8988T (cell line): ENCODE measurements around the gene NDUFAF8.

ENCODE experiments used
- DNase-seq: peaks from one replicate; pipeline ENCODE4 v3.0.0; 2011

NDUFAF8 gene

DNA sequence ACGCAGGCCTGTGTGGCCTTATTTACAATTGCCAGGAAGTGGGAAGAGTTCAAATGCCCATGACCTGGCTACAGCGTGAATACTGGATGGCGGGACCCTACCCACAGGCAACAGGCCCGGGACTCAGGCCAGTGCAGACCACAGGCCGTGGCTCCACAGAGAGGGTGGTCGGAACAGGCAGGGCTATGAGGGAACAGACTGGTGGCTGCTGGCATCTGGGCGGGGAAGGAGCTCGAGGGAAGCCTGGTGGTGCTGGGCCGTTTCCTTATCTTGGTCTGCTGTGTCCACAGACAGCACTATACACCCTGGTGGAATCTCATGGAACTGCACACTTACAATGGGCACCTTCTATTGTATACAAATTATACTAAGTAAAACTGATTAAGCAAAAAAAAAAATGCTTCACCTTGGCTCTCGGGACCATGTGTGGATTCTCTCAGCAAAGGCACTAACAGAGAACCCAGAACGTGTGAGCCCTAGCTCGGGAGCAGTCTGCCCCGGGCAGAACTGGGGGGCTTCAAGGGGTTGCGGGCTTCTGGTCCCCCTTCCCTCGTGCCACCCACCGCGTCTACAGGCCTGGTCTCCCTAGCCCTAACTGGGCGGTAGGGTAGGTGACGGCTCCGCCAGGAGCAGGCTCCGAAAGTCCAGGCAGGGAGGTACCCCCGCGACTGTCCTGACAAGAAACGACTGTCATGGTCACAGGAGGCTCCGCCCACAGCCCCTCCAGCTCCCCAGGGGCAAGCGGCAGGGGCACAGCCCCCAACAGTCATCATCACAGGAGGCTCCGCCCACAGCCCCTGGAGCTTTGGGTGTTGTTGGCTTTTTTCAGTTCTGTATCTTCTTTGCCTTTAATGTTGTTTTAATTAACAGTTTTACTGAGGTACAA lies 38.2 kb upstream of the NDUFAF8 start:
- peak; percentile 91 for DNase-seq

GRCh38 chr17:81202318-81202717 lies 36.8 kb upstream of the NDUFAF8 start:
- DNase-seq = no peak

DNA sequence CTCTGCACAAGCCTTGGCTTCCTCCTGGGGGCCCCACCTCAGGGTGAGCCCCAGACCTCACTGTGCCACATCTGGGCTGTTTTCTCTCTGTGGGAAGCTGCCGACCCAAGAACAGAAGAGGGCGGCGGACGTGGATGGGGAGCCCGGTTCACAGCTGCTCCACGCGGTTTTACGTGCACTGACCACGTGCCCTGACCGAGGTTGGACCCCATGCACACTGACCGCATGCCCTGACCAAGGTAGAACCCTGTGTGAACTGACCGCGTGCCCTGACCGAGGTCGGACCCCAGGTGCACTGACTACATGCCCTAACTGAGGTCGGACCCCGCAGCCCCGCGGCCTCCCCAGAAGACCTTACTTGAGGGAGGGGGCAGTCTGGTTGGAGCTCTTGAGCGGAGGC lies 36.0 kb upstream of the NDUFAF8 start:
- DNase-seq = no peak

GRCh38 chr17:81204578-81204977 lies 34.5 kb upstream of the NDUFAF8 start:
- no peak for DNase-seq

GRCh38 chr17:81206166-81206565 lies 33.0 kb upstream of the NDUFAF8 start:
- no peak for DNase-seq

DNA sequence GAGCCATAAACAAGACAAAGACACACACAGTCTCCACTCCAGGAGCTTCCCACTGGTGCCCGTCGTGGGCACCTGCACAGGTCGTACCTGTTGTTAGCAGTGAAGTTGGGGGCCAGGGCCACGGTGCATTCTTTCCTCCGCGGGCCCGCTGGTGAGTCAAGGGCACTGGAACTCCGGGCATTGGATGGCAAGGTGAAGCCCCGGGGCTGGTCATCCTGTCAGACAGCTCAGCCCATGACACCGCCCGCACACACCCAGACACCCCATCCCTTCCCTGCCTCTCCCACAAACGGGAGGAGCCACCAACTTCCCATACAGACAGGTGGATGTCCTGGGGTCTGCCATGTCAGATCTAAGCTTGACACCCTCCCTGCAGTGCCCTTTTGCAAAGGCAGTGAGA lies 32.5 kb upstream of the NDUFAF8 start:
- no peak for DNase-seq

GRCh38 chr17:81207610-81208581 lies 31.2 kb upstream of the NDUFAF8 start:
- no peak for DNase-seq

- DNase-seq = no peak
Observed at GRCh38 chr17:81208651-81209050, 30.5 kb upstream of the NDUFAF8 start.

- no peak for DNase-seq
Observed at GRCh38 chr17:81209141-81209540, 30.0 kb upstream of the NDUFAF8 start.

- no peak for DNase-seq
Observed at GRCh38 chr17:81210466-81210865, 28.7 kb upstream of the NDUFAF8 start.

DNA sequence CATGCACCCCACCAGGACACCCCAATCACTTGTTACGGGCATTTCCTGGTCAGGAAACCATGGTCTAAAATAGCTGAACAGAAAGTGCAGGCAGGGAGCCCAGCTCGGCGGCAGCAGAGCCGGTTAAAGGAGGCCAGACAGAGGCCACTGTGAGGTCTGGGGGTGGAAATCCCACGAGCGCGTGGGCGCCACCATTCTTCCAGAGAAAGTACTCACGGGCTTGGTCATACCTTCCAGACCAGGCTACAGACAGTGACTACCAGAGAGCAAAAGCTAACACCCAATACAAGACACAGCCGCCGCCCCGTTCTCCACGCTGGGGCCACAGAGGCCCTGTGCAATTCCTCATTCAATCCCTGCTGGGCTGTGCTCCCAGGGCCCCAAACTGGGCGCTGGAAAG lies 28.2 kb upstream of the NDUFAF8 start:
- no peak for DNase-seq

DNA sequence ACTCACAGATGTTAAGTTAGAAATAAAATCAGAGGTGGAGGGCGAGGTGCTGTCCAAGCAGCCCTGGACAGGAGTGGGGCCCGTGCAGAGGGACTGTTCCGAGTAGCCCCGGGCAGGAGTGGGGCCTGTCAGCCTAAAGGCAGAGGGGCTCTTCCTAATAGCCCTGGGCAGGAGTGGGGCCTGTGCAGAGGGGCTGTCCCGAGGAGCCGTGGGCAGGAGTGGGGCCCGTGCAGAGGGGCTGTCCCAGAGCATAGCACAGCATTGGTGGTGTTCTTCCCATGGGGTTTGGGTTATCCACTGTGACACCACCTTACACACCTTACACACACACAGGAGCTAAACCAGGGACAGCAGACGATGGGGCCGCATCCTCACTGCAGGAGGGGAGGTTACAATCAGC lies 26.8 kb upstream of the NDUFAF8 start:
- DNase-seq = no peak

DNA sequence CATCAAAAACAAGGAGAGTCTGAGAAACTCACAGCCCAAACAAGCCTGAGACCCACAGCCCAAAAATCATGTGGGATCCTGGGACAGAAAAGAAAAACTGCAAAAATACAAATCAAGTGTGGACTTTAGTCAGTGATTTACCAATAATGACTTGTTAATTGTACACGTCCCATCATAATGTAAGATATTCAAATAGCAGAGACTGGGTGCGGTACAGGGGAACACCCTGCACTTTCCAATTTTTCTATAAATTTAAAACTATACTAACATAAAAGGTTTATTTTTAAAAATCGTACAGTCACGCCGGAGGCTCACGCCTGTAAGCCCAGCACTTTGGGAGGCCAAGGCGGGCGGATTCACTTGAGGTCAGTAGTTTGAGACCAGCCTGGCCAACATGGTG lies 25.1 kb upstream of the NDUFAF8 start:
- no peak for DNase-seq

GRCh38 chr17:81217491-81217890 lies 21.6 kb upstream of the NDUFAF8 start:
- DNase-seq = no peak

DNA sequence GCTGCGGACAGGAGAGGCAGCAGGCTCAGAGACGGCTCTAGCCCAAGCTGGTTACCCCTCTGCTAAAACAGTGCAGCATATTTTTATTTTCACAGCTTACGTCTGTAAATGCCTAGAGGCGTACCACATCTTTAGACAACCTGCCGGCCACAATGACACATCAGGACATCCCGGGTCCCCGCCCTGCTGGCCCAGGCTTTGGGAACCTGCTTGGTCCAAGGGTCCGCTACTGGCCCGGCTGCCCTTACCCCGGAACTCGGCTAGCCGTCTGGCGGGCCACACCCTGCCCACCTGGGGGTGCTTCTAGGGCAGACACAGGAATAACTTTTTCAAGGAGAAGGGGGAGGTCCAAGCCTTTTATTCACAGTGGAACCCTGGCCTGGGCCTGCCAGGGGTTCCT lies 20.7 kb upstream of the NDUFAF8 start:
- DNase-seq = no peak

DNA sequence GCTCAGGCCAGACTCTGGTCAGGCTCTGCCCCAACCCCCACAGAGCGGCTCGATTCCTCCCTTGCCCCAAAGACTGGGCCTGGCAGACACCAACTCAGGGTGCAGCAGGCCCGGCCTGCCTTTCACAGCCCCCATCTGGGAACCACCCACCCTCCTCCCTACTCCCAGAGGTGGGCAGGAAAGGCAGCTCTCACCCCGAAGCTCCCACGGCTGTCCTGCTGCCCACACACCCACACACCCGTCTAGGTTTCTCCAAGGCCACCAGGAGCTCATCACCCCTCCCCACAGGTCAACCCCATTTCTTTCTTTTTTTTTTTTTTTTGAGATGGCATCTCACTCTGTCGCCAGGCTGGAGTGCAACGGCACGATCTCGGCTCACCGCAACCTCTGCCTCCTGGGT lies 20.1 kb upstream of the NDUFAF8 start:
- no peak for DNase-seq

DNA sequence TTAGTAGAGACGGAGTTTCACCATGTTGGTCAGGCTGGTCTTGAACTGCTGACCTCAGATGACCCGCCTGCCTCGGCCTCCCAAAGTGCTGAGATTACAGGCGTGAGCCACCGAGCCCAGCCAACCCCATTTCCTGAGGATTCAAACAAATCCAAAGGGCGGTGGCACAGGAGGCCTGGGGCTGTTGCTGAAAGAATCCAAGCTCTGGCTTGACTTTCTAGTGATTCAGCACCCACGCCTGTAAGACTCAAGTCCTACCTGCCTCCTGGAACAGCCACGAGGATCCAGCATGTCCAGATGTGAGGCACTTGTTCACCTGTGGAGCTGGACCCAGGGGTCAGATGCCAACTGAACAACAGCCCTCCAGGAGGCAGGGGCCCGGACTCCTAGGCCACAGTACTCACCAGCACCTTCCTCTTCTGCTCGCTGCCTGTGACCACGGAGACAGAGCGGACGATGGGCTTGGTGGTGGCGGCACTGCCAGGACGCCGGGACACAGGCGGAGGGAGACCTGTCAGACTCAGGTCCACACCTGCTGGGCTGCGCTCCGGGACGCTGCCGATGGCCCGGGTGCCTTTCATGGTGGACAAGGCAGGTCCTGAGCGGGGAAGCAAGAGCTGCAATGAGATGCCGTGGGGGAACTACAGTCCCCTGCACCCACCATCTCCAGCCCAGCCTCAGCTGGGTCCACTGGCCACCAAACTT lies 19.5 kb upstream of the NDUFAF8 start:
- no peak for DNase-seq

- no peak for DNase-seq
Observed at GRCh38 chr17:81221371-81221841, 17.7 kb upstream of the NDUFAF8 start.

- DNase-seq = no peak
Observed at GRCh38 chr17:81221842-81222619, 17.1 kb upstream of the NDUFAF8 start.

DNA sequence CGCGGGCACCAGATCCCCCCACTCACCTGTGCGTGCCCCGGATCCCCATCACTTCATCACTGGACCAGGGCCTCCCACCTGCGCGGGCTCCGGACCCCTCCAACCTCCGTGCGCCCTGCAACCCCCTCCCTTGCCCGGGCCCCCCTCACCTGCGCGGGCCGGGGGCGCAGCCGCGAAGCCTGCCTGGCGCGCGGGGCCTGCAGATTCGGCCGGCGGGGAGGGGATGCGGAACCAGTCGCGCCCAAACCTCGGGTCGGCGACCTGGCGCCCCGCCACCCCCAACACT lies 16.6 kb upstream of the NDUFAF8 start:
- DNase-seq = no peak

GRCh38 chr17:81222906-81223761 lies 16.0 kb upstream of the NDUFAF8 start, which contains the start of gene CEP131:
TSS of gene CEP131 (minus strand) at chr17:81222965. CDS start at chr17:81220056, 2,909 bp downstream.
- DNase-seq = peak; percentile 98
